Activated CD4-positive, alpha-beta T cell treated with anti-CD3 and anti-CD28 coated beads for 1 hour (primary cell): Measurements from ENCODE around the gene RBFOX1.

ENCODE experiments used
- DNase-seq: peaks from one replicate; pipeline ENCODE4 v3.0.0-alpha.2; 2020

The RBFOX1 gene

DNA sequence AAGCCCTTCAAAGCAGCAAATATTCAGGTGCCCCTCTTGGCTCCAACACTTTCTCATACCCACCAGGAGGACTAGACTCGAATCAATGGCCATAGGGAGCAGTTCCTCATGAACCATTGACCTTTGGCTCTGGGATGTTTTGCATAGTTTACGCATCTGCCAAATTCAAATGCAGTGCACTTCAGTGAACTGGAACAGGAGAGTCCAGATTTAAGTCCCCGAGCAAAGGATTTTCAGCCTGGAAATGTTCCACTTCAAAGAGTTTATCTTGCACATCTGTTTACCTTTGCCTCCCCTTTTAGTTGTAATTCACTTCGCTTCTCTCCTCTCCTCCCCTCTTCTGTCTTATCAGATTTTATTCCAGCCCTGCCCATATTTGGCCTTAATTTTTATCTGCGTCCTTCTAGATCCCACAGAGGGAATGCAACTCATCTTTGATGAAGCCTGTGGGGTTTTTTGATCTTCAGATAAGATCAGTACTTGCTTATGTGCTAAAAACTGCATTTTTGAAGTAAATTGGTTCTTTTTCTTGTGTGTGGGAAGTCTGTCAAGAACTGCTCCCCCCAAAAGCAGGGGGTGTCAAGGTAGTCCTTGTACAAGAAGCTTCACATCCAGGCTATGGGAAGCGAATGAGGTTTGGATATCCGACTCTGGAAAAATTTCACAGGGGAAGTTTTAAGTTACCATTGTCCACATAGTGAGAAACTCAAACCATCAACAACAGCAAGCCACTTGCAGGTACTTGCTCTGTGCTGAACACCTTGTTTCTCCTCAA lies 281.6 kb downstream of the RBFOX1 start:
- DNase-seq, result no peak

DNA sequence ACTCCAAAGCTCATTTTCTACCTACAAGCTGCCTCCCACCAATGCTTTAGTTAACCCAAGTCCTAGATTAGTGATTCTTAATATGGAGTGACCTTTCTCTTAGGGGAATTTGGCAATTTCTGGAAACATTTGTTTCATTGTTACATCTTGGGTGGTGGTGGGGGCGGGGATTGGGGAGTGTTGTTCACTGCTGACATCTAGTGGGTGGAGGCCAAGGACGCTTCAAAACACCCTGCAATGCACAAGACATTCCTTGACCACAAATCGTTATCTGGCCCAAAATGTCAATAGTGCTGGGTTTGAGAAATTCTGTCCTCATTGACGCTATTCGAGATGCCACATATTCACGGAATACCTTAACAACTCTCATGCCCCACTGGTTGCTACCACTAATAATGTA lies 282.9 kb downstream of the RBFOX1 start:
- DNase-seq, result no peak

DNA sequence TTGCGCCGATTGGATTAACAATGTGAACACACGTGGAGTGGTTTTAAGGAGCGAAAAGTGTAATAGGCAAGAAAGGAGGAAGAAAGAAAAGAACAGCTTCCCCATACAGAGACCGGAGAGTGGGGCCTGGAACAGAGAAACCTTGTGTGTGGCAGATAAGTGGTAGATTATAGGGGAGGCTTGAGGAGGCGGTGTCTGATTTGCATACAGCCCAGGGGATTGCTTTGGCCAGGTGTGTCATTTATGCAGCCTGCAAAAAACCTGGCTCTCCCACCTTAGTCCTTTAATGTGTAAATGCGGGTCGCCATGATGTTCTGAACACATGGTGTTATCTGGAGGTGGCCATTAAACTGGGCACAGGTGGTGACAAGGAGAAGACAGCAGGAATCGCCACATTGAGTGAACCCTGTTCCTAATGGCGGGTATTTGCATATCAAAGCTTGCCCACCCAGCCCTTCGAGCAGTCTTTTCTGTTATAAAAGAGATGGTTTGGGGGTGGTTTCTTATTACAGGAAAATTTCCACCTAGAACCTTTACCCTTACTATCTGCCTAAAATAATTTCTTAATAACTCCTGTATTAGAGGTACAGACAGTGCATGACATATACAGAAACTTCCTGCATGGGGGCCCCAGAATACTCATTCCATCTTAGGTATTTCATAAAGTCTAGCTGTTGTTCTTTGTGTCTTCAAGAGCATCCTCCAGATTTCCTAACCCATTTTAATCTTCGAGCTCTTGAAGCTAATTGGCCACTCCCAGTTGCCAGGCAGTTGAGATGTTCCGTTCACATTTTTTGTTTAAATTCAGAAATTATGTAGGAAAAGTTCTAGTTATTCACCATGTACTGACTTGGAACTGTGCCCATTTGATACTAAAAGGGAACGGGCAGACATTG lies 292.5 kb downstream of the RBFOX1 start:
- DNase-seq, result no peak

DNA sequence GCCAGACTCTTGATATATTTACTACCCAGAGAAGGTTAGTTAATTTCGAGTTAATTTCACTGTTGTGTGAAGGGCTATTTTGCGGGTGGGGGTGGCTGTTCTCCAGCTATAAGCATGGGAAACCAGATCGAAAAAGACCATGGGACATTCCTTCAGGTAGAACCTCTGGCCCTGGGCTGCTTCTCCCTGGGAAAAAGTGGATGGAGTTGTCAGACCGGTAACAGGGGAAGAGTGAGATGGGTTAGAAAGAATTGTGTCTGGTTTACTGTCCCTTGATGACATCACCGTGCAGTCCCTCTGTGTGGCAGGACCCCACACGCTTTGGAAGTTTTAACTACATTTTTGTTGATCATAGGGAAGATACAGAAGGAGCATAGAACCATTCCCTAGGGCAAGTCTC lies 296.3 kb downstream of the RBFOX1 start:
- no peak for DNase-seq

DNA sequence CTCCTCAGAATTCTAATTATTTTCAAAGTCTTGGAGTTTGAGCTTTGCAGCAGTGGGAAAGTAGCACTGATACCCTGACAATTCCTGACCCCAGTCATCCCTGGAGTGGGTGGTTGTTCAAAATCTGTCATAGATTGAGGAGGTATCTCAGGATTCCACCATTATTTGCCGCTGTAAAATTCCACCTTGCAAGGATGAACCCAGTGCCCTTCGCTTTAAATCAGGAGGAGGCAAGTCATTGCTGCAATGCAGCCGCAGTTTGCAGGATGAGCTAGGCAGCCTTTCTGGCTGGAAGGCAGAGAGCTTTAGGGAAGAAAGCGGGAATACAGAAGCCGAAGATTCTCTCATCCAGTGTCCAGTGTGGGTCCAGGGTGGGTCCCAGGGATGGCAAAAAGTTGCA lies 296.9 kb downstream of the RBFOX1 start:
- DNase-seq, result no peak

DNA sequence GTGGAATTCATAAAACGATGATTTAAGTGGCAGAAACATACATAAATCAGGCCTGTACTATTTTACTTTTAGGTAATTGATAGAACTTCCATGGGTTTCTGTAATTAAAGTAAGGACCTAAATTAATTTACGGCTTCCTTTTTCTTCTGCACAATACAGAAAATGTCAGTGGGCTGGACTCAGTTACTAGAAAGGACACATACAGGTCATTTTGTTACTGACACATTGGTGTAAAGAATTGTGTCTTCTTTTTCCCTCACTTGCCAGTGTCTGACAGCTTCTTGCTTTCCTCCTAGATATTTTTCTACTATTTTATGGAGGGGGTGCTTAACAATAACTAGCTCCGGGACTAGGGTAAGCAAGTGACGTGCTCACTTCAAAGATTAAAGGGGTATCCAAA lies 304.8 kb downstream of the RBFOX1 start:
- DNase-seq, result no peak

DNA sequence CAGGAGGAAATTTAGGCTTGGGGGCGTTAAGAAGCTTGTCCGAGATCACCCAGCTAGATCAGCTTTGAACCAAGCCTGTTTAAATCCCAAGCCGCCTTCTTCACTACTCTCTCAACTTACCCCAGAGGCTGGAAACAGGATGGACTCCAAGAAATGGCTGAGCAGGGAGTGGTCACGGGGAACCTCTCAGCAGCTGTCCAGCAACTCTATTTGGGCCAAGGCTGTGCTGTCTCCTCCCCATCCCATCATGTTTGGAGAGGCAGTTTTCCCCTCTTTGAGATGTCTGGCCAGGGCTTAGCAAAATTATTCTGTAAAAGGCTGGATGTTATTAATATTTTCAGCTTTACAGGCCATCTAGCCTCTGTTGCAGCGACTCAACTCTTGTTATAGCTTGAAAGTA lies 305.7 kb downstream of the RBFOX1 start:
- DNase-seq, result no peak

DNA sequence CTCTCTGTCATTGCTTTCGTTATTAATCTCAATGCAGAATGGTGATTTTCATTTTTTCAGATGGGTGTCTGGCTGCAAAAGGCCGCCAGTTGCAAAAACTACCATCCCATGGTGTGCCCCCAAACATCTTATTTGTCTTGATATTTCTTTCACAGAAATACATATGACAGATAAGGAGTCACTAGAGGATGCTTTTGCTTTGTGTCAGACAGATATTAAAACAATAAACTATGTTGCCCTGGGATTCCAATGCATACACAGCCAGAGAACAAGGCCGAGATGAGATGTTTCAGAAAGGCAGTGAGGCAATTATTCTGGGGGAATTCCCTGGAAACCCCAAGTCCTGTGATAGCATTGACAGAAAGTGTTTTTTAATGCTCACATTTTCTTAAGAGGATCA lies 307.7 kb downstream of the RBFOX1 start:
- DNase-seq, result no peak

DNA sequence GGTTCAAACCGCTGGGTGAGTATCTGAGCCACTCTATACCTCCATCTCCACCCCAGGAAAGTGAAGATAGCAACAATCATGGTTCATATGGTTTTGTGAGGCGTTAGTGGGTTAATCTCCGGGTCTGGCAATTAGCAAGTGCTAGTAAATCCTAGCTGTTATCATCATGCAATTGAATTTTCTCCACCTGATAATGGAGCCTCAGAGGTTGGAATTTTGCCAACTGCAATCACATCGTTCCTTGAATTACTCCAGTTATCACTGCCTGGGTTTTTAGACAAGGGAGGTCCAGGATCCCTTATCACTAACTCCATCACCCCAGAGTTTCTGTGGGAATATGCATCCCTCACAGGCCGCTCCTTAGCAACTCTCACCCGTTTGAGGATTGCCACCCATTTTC lies 311.5 kb downstream of the RBFOX1 start:
- no peak for DNase-seq

DNA sequence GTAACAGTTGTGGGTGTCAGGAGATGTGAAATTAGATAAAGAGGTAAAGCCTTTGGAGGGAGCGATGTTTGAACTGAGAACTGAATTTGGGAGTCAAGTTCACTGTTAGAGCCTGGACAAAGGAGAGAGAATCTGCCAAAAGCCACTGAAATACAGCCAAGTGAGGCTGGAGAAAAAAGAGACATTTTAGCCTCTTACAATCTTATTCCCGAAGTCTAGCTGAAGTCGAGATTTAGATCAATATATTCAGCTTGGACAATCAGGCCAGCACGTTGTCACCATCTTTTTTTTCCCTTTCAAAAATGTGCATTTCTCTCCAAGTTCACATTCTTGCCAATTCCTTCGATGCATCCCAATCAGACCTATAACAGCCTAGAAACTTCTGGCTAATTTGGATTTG lies 312.2 kb downstream of the RBFOX1 start:
- no peak for DNase-seq

DNA sequence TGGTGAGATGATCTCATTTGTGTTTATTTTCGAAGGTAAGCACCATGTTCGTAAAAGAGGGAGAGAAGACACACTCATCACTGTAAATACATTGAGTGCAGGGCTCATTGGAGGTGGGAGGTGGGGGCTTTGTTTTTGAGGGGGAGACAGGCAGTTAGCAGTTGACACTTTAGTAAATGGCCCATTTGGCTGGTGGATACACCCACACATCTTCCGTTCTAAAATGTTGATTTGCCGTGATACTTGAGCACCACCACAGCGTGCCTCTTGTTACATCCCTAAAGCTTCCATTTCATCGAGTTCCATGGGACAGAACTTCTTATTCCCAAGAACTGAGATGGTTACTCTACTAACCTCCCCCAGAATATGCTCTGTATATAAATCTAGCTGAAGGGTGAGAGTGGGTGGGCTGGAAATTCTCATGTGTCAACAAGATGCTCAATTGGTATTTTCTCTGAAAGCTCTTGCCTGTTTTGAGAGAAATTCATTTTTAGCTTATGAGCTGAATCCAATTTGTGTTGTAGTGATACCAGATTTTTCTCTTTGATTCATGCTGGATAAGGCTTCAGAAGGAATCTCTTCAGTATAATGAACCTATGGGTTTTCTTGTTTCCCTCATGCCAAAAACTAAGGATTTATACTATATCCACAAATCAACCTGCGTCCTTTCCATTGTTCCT lies 314.3 kb downstream of the RBFOX1 start:
- no peak for DNase-seq

DNA sequence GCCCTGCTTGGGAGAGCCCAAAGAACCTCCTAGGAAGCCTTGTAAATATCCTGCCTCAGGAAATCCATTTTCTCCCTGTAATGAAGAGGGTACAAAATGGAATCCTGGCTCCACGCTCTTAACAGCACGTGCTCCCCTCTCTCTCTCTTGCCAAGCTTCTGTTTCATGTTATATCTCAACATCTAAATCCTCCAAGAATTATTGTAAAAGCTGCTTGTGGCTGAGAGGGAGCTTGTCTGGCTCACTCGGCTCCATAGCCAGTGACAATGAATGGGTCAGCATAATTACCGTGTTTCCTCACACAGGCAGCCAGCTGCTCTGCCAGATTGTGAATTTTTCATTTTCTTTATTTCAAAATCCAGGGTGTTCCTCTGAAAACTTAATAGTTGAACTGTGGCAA lies 317.8 kb downstream of the RBFOX1 start:
- no peak for DNase-seq

DNA sequence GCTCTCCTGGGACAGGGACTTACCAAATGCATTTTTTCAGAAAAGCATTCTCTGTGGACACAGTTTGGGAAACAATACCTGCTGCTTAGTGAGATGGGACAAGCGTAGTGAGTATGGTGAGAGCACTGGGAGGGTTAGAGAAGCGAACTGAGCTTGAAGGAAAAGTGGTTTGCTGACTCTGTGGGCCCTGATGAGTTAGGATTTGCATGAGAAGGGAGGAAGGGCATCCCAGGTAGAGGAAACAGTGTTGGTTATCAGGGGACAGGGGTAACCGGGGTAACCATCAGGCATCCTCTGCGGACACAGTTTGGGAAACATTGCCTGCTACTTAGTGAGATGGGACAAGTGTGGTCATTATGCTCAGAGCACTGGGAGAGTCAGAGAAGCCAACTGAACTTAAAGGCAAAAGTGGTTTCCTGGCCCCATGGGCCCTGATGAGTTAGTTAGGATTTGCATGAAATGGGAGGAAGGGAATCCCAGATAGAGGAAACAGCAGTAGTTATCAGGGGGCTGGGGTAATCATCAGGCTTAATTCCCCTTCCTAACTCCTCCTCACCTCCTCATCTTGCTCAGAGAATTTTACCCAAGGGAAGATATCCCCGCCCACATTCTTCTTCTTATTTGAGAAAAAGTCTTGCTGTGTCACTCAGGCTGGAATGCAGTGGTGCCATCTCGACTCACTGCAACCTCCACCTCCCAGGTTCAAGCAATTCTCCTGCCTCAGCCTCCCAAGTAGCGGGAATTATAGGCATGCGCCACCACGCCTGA lies 319.3 kb downstream of the RBFOX1 start:
- no peak for DNase-seq

DNA sequence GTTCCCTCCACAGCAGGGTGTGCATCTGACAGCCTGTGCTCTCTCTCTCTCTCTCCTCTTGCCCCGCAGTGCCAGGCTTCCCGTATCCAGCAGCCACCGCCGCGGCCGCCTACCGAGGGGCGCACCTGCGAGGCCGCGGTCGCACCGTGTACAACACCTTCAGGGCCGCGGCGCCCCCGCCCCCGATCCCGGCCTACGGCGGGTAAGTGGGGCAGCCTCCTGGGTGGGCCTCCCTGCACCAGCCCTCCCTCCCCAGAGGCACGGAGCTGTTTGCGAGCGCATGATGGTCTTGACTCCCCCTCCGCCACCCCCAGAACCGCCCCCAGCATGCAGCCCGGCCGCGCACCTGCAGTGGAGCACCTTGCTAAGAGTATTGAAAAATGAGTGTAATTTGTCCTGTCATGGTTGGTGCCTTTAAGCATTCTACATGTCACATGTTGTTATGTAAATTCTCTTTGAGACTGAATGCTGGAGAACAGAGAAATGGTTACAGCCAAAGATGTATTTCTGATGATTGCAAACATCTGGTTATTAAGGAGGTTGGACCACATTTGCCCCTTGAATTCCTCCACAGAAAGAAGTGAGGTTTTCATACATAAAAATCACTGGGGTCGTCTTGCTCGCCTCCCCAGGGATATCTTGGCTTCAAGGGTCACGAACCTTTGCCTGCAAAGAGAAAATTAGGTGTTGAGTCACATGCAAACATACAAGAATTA lies 321.3 kb downstream of the RBFOX1 start:
- DNase-seq, result no peak

DNA sequence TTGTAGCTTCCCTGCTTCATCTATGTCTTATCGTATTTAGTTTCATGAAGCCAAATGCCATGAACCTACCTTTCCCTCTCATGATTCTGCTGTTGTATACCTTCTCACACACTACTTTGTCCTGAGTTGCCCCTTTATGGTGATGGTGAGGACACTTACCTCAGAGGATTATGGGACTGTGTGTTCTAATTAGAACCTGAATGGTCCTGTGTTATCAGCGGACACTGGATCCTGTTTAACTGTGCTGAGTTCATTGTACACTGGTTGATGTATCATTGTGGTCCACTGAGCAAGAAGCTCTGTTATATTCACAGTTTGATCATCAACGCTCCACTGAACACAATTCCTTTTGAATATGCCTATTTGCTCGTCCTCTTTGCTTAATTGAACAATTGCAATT lies 343.0 kb downstream of the RBFOX1 start:
- DNase-seq, result no peak

DNA sequence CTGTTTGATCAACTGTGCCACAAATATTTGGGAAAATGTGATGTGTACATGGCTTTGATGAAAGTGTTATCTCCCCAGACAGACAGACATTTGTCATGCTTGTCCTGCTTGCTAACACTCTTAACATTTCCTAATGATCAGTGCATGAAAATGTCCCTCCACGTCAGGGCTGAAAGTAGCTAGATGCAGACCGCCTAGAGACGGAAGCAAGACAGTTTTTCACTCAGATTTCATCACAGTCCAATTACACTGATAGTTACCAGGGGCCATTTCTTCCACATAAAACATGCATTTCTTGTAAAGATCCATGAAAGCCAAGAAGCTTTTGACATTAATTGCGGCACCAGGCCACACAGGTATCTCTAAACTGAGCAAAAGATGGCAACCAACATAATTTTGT lies 347.7 kb downstream of the RBFOX1 start:
- DNase-seq, result no peak

DNA sequence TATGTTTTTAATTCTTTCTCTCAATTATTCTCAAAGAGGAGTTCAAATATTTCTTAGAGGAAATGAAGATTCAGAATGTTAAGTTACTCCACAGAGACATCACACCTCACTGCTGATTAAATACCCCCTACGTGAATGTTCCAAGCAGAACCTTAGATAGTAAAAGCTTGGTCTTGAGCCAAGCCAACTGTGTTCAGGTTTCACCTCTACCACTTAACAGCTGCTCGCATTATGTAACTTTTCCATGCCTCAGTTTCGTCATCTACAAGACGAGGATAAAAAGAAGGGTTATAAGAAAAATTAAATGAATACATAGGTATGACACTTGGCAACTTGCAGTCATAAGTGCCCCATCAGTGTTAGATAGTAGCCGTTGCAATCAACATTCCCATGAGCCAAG lies 356.2 kb downstream of the RBFOX1 start:
- no peak for DNase-seq

DNA sequence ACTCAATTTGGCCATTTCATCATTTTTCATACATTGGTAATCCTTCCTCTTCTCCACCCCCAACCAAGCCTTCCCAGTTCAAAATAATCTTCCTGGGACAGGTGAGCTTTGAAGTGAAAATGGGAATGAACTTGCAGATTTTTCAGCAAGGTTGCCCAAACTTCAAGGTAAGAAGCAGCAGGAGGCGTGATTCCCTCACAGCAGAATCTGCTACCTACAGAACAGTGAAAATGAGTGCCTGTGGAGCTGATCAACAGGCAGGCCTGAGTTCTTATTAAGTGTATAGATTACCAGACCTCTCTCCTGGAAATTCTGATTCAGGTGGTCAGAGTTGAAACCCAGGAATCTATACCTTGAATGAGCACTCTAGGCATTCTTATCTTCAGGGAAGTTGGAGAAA lies 356.6 kb downstream of the RBFOX1 start:
- DNase-seq, result no peak

DNA sequence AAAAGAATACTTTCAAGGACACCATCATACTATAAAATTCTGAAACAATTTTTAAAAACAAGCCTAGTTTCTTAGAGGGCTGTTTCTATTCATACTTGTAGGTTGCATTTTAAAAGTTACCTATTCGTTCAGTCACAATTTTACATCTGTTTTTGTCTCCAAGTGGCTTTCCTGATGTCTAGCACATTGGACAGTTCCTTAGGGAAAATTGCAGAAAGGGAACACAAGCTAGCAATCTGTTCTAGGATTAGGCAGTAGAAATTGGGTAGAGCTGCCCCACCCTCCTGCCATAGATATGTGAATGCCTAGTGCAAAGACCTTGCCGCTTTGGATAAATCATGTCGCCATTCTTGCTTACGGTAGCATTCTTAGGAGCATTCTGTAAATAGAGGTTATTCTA lies 358.9 kb downstream of the RBFOX1 start:
- DNase-seq, result no peak

DNA sequence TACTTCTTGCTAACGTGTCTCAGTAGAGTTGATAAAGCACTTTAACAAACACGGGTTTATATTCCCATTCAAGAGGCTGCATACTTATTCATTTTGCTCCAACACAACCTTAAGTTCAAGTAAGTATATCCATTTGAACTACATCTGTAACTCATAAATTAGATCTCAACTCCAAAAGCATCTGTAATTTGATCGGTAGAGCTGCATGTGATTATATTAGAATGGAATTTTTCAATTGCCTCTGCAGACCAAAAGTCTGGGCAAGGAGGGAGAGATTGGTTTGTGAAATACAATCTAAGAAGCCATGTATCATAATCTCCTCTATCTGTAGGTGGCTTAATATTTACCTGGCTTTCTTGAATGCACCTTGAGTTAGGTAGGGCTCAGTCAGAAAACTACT lies 371.0 kb downstream of the RBFOX1 start:
- DNase-seq, result no peak

DNA sequence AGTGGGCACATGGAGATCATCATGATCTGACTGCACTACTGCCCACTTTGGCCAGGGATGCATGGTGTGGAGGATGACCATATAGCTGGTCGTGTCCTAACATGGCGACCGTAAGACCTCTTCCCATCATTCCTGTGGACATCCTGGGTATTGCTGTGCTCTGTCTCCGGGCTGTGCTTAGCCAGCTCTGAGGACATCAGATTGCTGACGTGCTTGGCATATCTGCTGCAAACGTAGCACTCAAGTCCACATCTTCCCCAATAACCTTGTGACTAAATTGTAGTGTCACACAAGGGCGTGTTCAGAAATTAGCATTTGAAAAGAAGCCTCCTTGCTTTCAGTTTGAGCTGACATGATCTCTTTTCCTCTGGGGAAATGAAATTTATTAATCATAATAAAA lies 373.2 kb downstream of the RBFOX1 start:
- no peak for DNase-seq

DNA sequence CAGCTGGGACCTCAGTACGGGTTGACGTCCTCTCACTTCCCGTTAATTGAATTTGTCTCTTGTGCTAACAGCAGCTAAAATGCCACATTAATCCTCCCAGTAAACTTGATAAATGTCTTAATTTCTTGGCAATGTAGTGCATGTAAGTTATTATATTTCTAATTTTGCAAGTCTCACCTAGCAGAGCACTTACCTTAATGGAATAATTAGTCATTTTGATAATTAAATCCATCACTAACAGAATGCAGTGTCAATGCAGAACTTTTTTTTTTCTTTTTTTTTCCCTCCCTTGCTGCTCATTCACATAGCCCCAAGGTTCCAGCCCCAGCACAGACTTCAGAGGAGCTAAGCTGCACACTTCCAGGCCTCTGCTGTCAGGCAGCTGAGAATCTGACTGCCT lies 376.5 kb downstream of the RBFOX1 start:
- DNase-seq, result no peak
